Pancreas (tissue), 10 donors: Measurements from ENCODE around the gene LRIG2. TPM values are rescaled to one million over a fixed set of nuclear protein-coding genes. Genes with fewer than 3 reads are reported as not detected.
"Not testable (repeated sequence)": the region's sequence is repeated elsewhere in the genome, so short reads cannot be mapped to it uniquely, and the experiment has no call there.

Experiments used
- ATAC-seq, 4 donors: fragments of 200-7000 bp; cut with Tn5 transposase; one replicate each; pipeline versions ENCODE4 v1.8.0 to v1.9.1; 2020; ENCODE audit warnings: mild to moderate bottlenecking in 4 of 4, moderate library complexity in 4 of 4
- DNase-seq, 6 donors: peaks; one replicate each; pipeline ENCODE4 v3.0.0-alpha.2; 2020
- FAIRE-seq: peaks from 2 replicates; lab custom pipeline; 2012; peaks lifted over from hg19 to GRCh38; lab: Jason Lieb, UNC
- H3K27ac ChIP-seq, 4 donors: fragments of 200-600 bp; sonication (generic); 1 replicate in 3 of 4; 2 replicates in 1 of 4; pipeline versions ENCODE4 v1.5.0 to v1.8.0; 2020
- H3K27me3 ChIP-seq, 4 donors: fragments of 200-600 bp; one replicate each; pipeline ENCODE4 v1.8.0; 2021
- H3K36me3 ChIP-seq, 3 donors: fragments of 200-600 bp; sonication (generic) in 1 of 3; one replicate each; pipeline versions ENCODE4 v1.5.0 to v1.8.0; 2020 to 2021
- H3K4me1 ChIP-seq, 3 donors: fragments of 200-600 bp; one replicate each; pipeline ENCODE4 v1.8.0; 2021
- H3K4me3 ChIP-seq, 4 donors: fragments of 200-600 bp; sonication (generic) in 2 of 4; one replicate each; pipeline versions ENCODE4 v1.5.0 to v1.8.0; 2020 to 2021
- H3K9me3 ChIP-seq, 4 donors: fragments of 200-600 bp; one replicate each; pipeline ENCODE4 v1.8.0; 2021
- CTCF ChIP-seq, 4 donors: fragments of 200-600 bp; sonication (generic) in 3 of 4; IDR thresholded peaks; one replicate each; pipeline versions ENCODE4 v1.5.0 to v1.8.0; 2021; ENCODE audit warnings: antibody characterized with exemption in 4 of 4
- WGBS, 2 donors: extraction: QIAGEN DNeasy Blood & Tissue Kit; methylation state at CpG; one replicate each; pipeline ENCODE4 v1.1.7; 2013; 5-methylcytosine and 5-hydroxymethylcytosine counted together
- intact Hi-C, 3 donors: fragments of 100-400 bp; cut with DNase I; formaldehyde crosslinking; loops; one replicate each; pipeline versions ENCODE4 v1.11.1 to v1.14.2; 2022
- polyA plus RNA-seq, 2 donors: library from polyadenylated mRNA; stranded (reverse); fragments of 200-250 nt; gene quantifications; one replicate each; pipeline ENCODE4 v1.2.3, GENCODE V29; 2013
- total RNA-seq, 6 donors: library from RNA; stranded (reverse); fragmentation: NEBNext Ultra II Directional in 4 of 6; extraction: Animal tissue kit (Norgen Biotek cat#: 25700) in 4 of 6; gene quantifications; one replicate each; pipeline versions ENCODE4 v1.2.1 to v1.2.4, GENCODE V29; 2021 to 2023
- donor health status: healthy with polysubstance abuse.
- donor health status: DM: no; HTN: no; CAD: no; lungs with moderate emphysema.
- donor health status: DM: no; HTN: no; CAD: no.
- donor health status: control.
- donor health status: control.
- donor health status: Bipolar disorder and iron deficiency.
- donor health status: DM: yes; HTN: yes; CAD: no.
- donor health status: DM: no; HTN: no; CAD: no.
- donor health status: DM: no; HTN: no; CAD: no.
- donor health status: DM: yes; HTN: yes; CAD: no.

Gene LRIG2
- total and polyA plus RNA-seq, 8 donors: 2.4 to 8.5 (median 4.0) TPM

- no peak for FAIRE-seq
These were observed 69.8 kb downstream of the LRIG2 start for GRCh38 chr1:113142791-113143190.

DNA sequence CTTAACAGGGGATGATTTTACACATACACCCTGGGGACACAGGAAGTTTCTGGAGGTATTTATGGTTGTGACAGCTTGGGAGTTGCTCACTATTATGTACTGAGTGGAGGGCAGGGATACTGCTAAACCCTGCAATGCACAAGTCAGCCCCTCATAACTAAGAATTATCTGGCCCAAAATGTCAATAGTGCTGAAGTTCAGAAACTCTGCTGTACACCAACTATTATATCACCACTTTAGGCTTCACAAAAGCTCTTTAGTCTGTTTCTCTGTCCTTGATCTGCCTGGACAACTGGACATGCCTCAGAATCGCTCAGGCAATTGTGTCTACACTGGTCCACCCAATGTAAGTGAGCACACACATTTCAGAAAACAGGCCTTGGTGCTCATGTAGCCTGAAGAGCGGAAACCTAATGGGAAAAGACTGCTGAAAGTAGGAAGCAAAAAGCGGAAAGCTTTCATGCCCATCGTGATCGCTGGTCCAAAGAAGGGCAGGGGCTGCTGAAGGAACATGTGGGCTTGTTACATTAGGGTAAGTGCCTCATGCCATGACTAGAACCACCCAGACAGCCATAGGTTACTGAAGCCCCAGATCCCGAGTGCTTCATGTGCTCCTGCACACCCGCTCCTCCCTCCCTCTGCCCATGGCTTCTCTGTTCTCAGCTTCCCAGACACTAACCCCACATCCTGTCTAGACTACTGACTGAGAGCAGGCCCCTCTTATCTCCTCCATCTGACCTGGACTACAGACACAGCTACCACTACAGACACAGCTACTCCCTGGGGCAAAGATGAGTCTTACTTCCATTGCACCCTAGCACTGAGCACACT lies 73.5 kb downstream of the LRIG2 start:
- peaks cover 0 to 3% (median 0%) of the 10 kb centered on the region in 3 donors for H3K4me1 ChIP-seq
- H3K9me3 ChIP-seq: no peaks in the 10 kb centered on the region
- intact Hi-C loops: loop anchor here in 2 of 3 donors (10.0 kb wide), 2 partner anchors 238 to 538 kb away; no protein-coding TSS in a partner anchor
- ATAC-seq (no peak), DNase-seq (no peak), FAIRE-seq (no peak)
- 92% methylated on average over 7 of the region's 7 CpGs for WGBS, 2 donors
- H3K27ac ChIP-seq: no peak overlapping the region
- no peaks in the 10 kb centered on the region for H3K27me3 ChIP-seq
- TF ChIP-seq CTCF (IDR thresholded peaks at IDR 0.05): no peak
- H3K4me3 ChIP-seq: no peak overlapping the region
- no peaks in the 10 kb centered on the region for H3K36me3 ChIP-seq

More at GRCh38 chr1:113142791-113143190, 69.8 kb downstream of the LRIG2 start:
- DNase-seq: no peak
- 59 to 67% methylated on average over 1 of the region's 1 CpG for WGBS, 2 donors
- Histone ChIP-seq H3K27ac (no peak overlapping the region), H3K4me1 (peaks cover 0 to 7% (median 4%) of the 10 kb centered on the region in 3 donors), H3K36me3 (no peaks in the 10 kb centered on the region), H3K4me3 (no peak overlapping the region), H3K27me3 (no peaks in the 10 kb centered on the region), H3K9me3 (no peaks in the 10 kb centered on the region)
- no peak for ATAC-seq
- intact Hi-C loops: loop anchor here in 2 of 3 donors (10.0 kb wide), 2 partner anchors 242 to 542 kb away; no protein-coding TSS in a partner anchor
- TF ChIP-seq CTCF (IDR thresholded peaks at IDR 0.05): no peak

DNA sequence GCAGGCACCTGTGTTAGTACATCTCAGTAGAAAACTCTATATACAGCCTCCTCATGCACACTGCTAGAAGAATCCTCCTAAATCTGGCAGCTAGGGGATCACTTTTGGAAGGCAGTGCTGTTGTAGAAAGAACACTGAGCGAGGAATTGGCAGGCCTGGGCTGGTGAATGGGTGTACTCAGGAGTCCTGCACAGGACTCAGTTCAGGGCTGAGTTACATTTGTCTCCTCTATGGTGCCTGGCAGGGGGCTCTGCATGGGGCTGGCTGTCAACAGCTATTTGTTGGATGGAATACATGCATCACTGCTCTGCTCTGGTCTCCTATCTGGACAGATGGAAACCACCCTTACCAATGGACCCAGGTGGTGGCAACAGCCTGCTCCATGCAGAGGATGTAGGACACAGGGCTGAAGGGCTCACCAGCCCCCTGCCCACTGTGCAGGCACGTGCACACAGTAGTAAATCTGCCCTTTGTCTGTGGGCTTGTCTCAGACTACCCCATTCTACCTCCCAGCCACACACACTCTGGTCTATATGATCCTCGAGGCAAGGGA lies 74.2 kb downstream of the LRIG2 start:
- WGBS, 2 donors: 64% methylated on average over 3 of the region's 3 CpGs
- FAIRE-seq (no peak), DNase-seq (no peak), ATAC-seq (no peak)
- H3K4me3 ChIP-seq: no peak overlapping the region
- no peaks in the 10 kb centered on the region for H3K36me3 ChIP-seq
- intact Hi-C loops: loop anchor here in 2 of 3 donors (10.0 kb wide), 2 partner anchors 238 to 538 kb away; no protein-coding TSS in a partner anchor
- H3K27ac ChIP-seq: no peak overlapping the region
- no peaks in the 10 kb centered on the region for H3K27me3 ChIP-seq
- no peaks in the 10 kb centered on the region for H3K9me3 ChIP-seq
- TF ChIP-seq CTCF (IDR thresholded peaks at IDR 0.05): no peak
- no peaks in the 10 kb centered on the region for H3K4me1 ChIP-seq

DNA sequence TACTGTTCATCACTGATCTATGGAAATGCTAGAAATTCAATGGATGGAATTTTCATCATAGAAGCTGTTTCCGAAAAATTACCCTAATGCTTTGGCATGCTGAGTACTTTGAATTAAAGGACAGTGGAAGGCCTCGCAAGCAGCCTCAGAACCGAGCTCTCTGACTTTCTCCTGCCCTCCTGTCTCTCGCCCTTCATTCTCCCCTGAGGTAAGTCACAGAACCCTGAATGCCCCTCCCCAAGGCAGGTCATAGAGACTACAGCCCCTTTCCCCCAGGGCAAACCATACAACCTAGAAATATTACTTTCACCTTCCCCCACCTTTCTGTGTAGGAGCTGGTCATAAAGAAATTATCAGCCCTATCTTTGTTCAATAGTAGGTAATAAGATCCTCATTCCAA lies 74.8 kb downstream of the LRIG2 start:
- no peak for TF ChIP-seq CTCF (IDR thresholded peaks at IDR 0.05)
- FAIRE-seq: no peak
- DNase-seq: no peak
- Histone ChIP-seq H3K27me3 (no peaks in the 10 kb centered on the region), H3K36me3 (no peaks in the 10 kb centered on the region), H3K4me1 (no peaks in the 10 kb centered on the region), H3K27ac (no peak overlapping the region), H3K4me3 (no peak overlapping the region), H3K9me3 (no peaks in the 10 kb centered on the region)
- intact Hi-C loops: loop anchor here in 2 of 3 donors (10.0 kb wide), 2 partner anchors 237 to 537 kb away; no protein-coding TSS in a partner anchor
- ATAC-seq: no peak
- WGBS, 2 donors: 69 to 72% methylated on average over 4 of the region's 4 CpGs

DNA sequence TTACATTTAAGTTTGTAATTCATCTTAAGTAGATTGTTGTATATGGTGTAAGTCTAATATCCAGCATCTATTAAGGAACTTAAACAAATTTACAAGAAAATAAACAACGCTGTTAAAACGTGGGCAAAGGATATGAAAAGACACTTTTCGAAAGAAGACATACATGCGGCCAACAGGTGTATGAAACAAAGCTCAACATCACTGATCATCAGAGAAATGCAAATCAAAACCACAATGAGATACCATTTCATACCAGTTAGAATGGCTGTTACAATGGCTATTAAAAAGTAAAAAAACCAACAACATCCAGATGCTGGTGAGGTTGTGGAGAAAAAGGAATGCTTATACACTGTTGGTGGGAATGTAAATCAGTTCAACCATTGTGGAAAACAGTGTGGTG lies 77.5 kb downstream of the LRIG2 start:
- FAIRE-seq: not testable (repeated sequence)

More for the DNA sequence above, 77.5 kb downstream of the LRIG2 start:
- H3K36me3 ChIP-seq, ATAC-seq, H3K27ac ChIP-seq, H3K9me3 ChIP-seq, H3K27me3 ChIP-seq, H3K4me3 ChIP-seq, DNase-seq, H3K4me1 ChIP-seq, intact Hi-C loops: not testable (repeated sequence)
- WGBS, 2 donors: 92 to 94% methylated on average over 4 of the region's 4 CpGs
